ENCODE results near the gene TOB2. TPM values are rescaled to one million over a fixed set of nuclear protein-coding genes. Genes with fewer than 3 reads are reported as not detected.

Gene TOB2
- total and polyA plus RNA-seq, 2 experiments from 2014 or later: 29.6 to 35.7 TPM

DNA sequence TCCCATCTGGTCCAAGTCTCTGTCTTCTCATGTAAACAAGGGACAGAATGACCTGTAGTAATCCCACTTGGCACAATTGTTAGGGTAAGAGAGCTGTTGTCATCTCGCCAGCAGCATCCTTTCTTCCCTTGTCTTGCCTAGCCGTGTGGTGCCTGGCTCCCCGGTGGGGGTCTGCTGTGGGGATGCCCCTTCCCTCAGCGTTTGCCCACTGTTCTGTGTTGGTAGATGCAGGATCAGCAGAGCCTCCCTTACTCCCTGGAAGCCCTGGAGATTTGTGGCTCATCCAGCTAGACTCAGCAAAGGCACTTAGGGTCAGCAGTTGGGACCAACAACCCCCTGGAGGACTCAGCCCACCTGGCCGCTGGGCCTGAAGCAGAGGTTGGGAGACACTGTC, 35.3 kb upstream of the TOB2 start:
- H3K79me2 ChIP-seq (ENCODE audit: insufficient read depth): peaks cover 99% of the 10 kb centered on the region
- H3K9me3 ChIP-seq (ENCODE audit: low read depth): no peaks in the 10 kb centered on the region
- H3K4me1 ChIP-seq (ENCODE audit: insufficient read depth): peaks cover 42% of the 10 kb centered on the region
- peak overlapping the region; percentile 7; the same call in 1 of the 2 replicates for H3K9ac ChIP-seq
- peaks cover 6% of the 10 kb centered on the region; the same call in 1 of the 2 replicates for H4K20me1 ChIP-seq (ENCODE audit: insufficient read depth)
- no peak for DNase-seq
- peaks cover 31% of the 10 kb centered on the region; the same call in 1 of the 2 replicates for H3F3A ChIP-seq (ENCODE audit: insufficient read depth)
- H3K27ac ChIP-seq: peak overlapping the region; percentile 50; the same call in 1 of the 2 replicates
- no peaks in the 10 kb centered on the region for H3K27me3 ChIP-seq (replicated peaks; ENCODE audit: insufficient read depth)
- no peak overlapping the region for H3K4me2 ChIP-seq (ENCODE audit: unreplicated experiment)
- in situ Hi-C loops (cut with MboI): no loop called here
- H3K9me2 ChIP-seq (ENCODE audit: insufficient read depth): no peaks in the 10 kb centered on the region
- WGBS, 2 experiments (ENCODE audit: low coverage in 1 of 2, low lambda C conversion rate in 2 of 2, missing lambda C conversion rate in 2 of 2): 80 to 88% methylated on average over 5 of the region's 5 CpGs
- H3K4me3 ChIP-seq: no peak overlapping the region
- no peaks in the 10 kb centered on the region for H3K36me3 ChIP-seq (ENCODE audit: low read depth)
- TF ChIP-seq EZH2 (IDR thresholded peaks at IDR 0.05; ENCODE audit: insufficient read depth, poor library complexity, severe bottlenecking) (no peak), EZH2phosphoT487 (IDR thresholded peaks at IDR 0.05; ENCODE audit: insufficient read depth, low read depth) (no peak)
- no peak overlapping the region for H2AFZ ChIP-seq

DNA sequence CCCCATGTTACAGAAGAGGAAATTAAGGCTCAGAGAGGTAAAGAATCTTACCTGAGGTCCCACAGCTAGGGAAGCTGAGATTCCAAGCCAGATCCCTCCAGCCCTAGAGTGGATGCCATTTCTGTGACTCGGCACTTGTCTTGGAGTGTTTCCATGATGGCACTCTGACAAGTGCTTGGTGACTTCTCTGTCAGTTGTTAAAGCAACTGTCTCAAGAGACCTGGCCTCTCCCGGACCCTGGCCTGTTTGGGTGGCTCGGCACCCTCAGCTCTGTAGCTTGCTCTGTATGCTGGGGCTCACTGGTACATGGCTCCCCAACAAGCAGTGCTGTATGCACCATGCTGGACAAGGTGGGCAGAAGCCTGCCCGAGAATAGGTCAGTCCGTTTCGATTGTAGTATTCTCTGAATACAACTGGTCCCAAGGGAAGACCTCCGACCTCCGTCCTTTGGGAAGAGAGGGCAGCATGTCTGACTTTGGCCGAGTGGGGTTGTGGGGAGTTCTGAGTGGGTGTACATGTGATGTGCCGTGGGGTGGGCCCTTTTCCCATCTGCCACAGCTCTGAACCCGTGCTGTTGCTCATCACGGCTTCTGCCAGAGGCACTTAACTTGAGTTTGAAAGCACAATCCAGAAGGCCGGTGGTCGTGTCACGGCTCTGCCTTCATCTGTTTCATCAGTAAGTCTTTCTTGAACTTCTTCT, 34.7 kb upstream of the TOB2 start:
- H3K4me1 ChIP-seq (ENCODE audit: insufficient read depth): peaks cover 42% of the 10 kb centered on the region
- no peaks in the 10 kb centered on the region for H3K9me2 ChIP-seq (ENCODE audit: insufficient read depth)
- peak; percentile 58 for DNase-seq
- H3K36me3 ChIP-seq (ENCODE audit: low read depth): no peaks in the 10 kb centered on the region
- H3K79me2 ChIP-seq (ENCODE audit: insufficient read depth): peaks cover 99% of the 10 kb centered on the region
- H3K4me3 ChIP-seq: no peak overlapping the region
- peaks cover 31% of the 10 kb centered on the region; the same call in 1 of the 2 replicates for H3F3A ChIP-seq (ENCODE audit: insufficient read depth)
- no peak overlapping the region for H2AFZ ChIP-seq
- H3K9ac ChIP-seq: peak overlapping the region; percentile 52; the same call in 1 of the 2 replicates
- H3K9me3 ChIP-seq (ENCODE audit: low read depth): no peaks in the 10 kb centered on the region
- WGBS, 2 experiments (ENCODE audit: low coverage in 1 of 2, low lambda C conversion rate in 2 of 2, missing lambda C conversion rate in 2 of 2): 70 to 71% methylated on average over 15 of the region's 15 CpGs
- H3K27me3 ChIP-seq (replicated peaks; ENCODE audit: insufficient read depth): no peaks in the 10 kb centered on the region
- no peak overlapping the region for H3K4me2 ChIP-seq (ENCODE audit: unreplicated experiment)
- H3K27ac ChIP-seq: no peak overlapping the region
- TF ChIP-seq EZH2 (IDR thresholded peaks at IDR 0.05; ENCODE audit: insufficient read depth, poor library complexity, severe bottlenecking) (no peak), EZH2phosphoT487 (IDR thresholded peaks at IDR 0.05; ENCODE audit: insufficient read depth, low read depth) (no peak)
- in situ Hi-C loops (cut with MboI): no loop called here
- H4K20me1 ChIP-seq (ENCODE audit: insufficient read depth): peaks cover 6% of the 10 kb centered on the region; the same call in 1 of the 2 replicates

GRCh38 chr22:41480397-41480735, 33.8 kb upstream of the TOB2 start:
- Histone ChIP-seq H3K36me3 (ENCODE audit: low read depth) (no peaks in the 10 kb centered on the region), H3K27me3 (replicated peaks; ENCODE audit: insufficient read depth) (no peaks in the 10 kb centered on the region), H3K4me3 (no peak overlapping the region), H3K27ac (peak overlapping the region; percentile 67), H3K9me2 (ENCODE audit: insufficient read depth) (no peaks in the 10 kb centered on the region), H3K4me1 (ENCODE audit: insufficient read depth) (peaks cover 42% of the 10 kb centered on the region), H3K9ac (peak overlapping the region; percentile 52), H3K4me2 (ENCODE audit: unreplicated experiment) (no peak overlapping the region), H3K79me2 (ENCODE audit: insufficient read depth) (peaks cover 99% of the 10 kb centered on the region), H3K9me3 (ENCODE audit: low read depth) (no peaks in the 10 kb centered on the region), H4K20me1 (ENCODE audit: insufficient read depth) (peaks cover 6% of the 10 kb centered on the region; the same call in 1 of the 2 replicates), H2AFZ (no peak overlapping the region), H3F3A (ENCODE audit: insufficient read depth) (peaks cover 31% of the 10 kb centered on the region; the same call in 1 of the 2 replicates)
- in situ Hi-C loops (cut with MboI): no loop called here
- no peak for TF ChIP-seq EZH2 (IDR thresholded peaks at IDR 0.05; ENCODE audit: insufficient read depth, poor library complexity, severe bottlenecking)
- TF ChIP-seq EZH2phosphoT487 (IDR thresholded peaks at IDR 0.05; ENCODE audit: insufficient read depth, low read depth): no peak
- WGBS, 2 experiments (ENCODE audit: low coverage in 1 of 2, low lambda C conversion rate in 2 of 2, missing lambda C conversion rate in 2 of 2): 51 to 55% methylated on average over 7 of the region's 7 CpGs
- peak; percentile 77 for DNase-seq

- no peaks in the 10 kb centered on the region for H3K27me3 ChIP-seq (replicated peaks; ENCODE audit: insufficient read depth)
- no peaks in the 10 kb centered on the region for H3K9me2 ChIP-seq (ENCODE audit: insufficient read depth)
- in situ Hi-C loops (cut with MboI): no loop called here
- H3K4me2 ChIP-seq (ENCODE audit: unreplicated experiment): no peak overlapping the region
- H3F3A ChIP-seq (ENCODE audit: insufficient read depth): peaks cover 31% of the 10 kb centered on the region; the same call in 1 of the 2 replicates
- peak overlapping the region; percentile 67 for H3K27ac ChIP-seq
- no peak overlapping the region for H3K4me3 ChIP-seq
- peak; percentile 78 for DNase-seq
- peaks cover 99% of the 10 kb centered on the region for H3K79me2 ChIP-seq (ENCODE audit: insufficient read depth)
- peaks cover 42% of the 10 kb centered on the region for H3K4me1 ChIP-seq (ENCODE audit: insufficient read depth)
- H2AFZ ChIP-seq: no peak overlapping the region
- H3K9ac ChIP-seq: peak overlapping the region; percentile 52
- H3K9me3 ChIP-seq (ENCODE audit: low read depth): no peaks in the 10 kb centered on the region
- no peaks in the 10 kb centered on the region for H3K36me3 ChIP-seq (ENCODE audit: low read depth)
- TF ChIP-seq EZH2 (IDR thresholded peaks at IDR 0.05; ENCODE audit: insufficient read depth, poor library complexity, severe bottlenecking) (no peak), EZH2phosphoT487 (IDR thresholded peaks at IDR 0.05; ENCODE audit: insufficient read depth, low read depth) (no peak)
- H4K20me1 ChIP-seq (ENCODE audit: insufficient read depth): peaks cover 6% of the 10 kb centered on the region; the same call in 1 of the 2 replicates
- 65 to 67% methylated on average over 6 of the region's 6 CpGs for WGBS, 2 experiments (ENCODE audit: low coverage in 1 of 2, low lambda C conversion rate in 2 of 2, missing lambda C conversion rate in 2 of 2)
Measured at GRCh38 chr22:41479671-41480396, 33.2 kb upstream of the TOB2 start.

Data from GM23248 (cell line).